OCI-LY1 (cell line): ENCODE measurements around the gene ZNF263.

Source experiments
- H2AFZ ChIP-seq: fragments of 200-600 bp; sonication (generic), shearing (Covaris generic); 2 replicates; pipeline ENCODE4 v1.6.0; 2014; ENCODE audit warnings: antibody characterized with exemption, mild to moderate bottlenecking, low read length
- H3F3A ChIP-seq: fragments of 200-600 bp; sonication (generic), shearing (Covaris generic); 2 replicates; pipeline ENCODE4 v1.6.0; 2014; ENCODE audit warnings: mild to moderate bottlenecking, antibody characterized with exemption, low read length, moderate library complexity; ENCODE audit not compliant: insufficient read depth
- H3K27ac ChIP-seq: fragments of 200-600 bp; sonication (generic); 2 replicates; pipeline ENCODE4 v1.5.1; 2014; ENCODE audit warnings: low read length, mixed run types, mild to moderate bottlenecking, low read depth; ENCODE audit not compliant: poor library complexity, severe bottlenecking
- H3K27me3 ChIP-seq: fragments of 200-600 bp; sonication (generic); 2 replicates; pipeline ENCODE4 v1.6.0; 2014; ENCODE audit warnings: antibody characterized with exemption, mild to moderate bottlenecking, low read length, moderate library complexity; ENCODE audit not compliant: insufficient read depth
- H3K36me3 ChIP-seq: fragments of 200-600 bp; sonication (generic); 2 replicates; pipeline ENCODE4 v1.6.1; 2014; ENCODE audit warnings: mild to moderate bottlenecking, antibody characterized with exemption, low read length, moderate library complexity, mixed read lengths; ENCODE audit not compliant: insufficient read depth
- H3K4me1 ChIP-seq: fragments of 200-600 bp; sonication (generic); 2 replicates; pipeline ENCODE4 v1.5.1; 2014; ENCODE audit warnings: mild to moderate bottlenecking, low read length, moderate library complexity; ENCODE audit not compliant: insufficient read depth, severe bottlenecking
- H3K4me2 ChIP-seq: fragments of 200-600 bp; sonication (generic), shearing (Covaris generic); 2 replicates; pipeline ENCODE4 v1.6.1; 2014; ENCODE audit warnings: low read length
- H3K4me3 ChIP-seq: fragments of 200-600 bp; sonication (generic); 2 replicates; pipeline ENCODE4 v1.5.1; 2014; ENCODE audit warnings: low read length, low read depth, mild to moderate bottlenecking, mixed read lengths; ENCODE audit not compliant: poor library complexity, severe bottlenecking
- H3K79me2 ChIP-seq: fragments of 200-600 bp; shearing (Covaris generic); 2 replicates; pipeline ENCODE4 v1.6.1; 2016; ENCODE audit warnings: mixed run types, low read length, mixed read lengths; ENCODE audit not compliant: insufficient read depth
- H3K9ac ChIP-seq: fragments of 200-600 bp; sonication (generic), shearing (Covaris generic); 2 replicates; pipeline ENCODE4 v1.6.1; 2014; ENCODE audit warnings: mild to moderate bottlenecking, low read length, mixed read lengths
- H3K9me2 ChIP-seq: fragments of 200-600 bp; sonication (generic), shearing (Covaris generic); 2 replicates; pipeline ENCODE4 v1.6.1; 2014; ENCODE audit warnings: low read depth, mild to moderate bottlenecking, low read length, mixed read lengths
- H3K9me3 ChIP-seq: fragments of 200-600 bp; shearing (Covaris generic); 2 replicates; pipeline ENCODE4 v1.6.1; 2014; ENCODE audit warnings: low read length, mixed read lengths
- H4K20me1 ChIP-seq: fragments of 200-600 bp; sonication (generic), shearing (Covaris generic); 2 replicates; pipeline ENCODE4 v1.6.0; 2016; ENCODE audit warnings: mild to moderate bottlenecking, low read length; ENCODE audit not compliant: insufficient read depth
- CTCF ChIP-seq: fragments of 200-600 bp; sonication (generic), shearing (Covaris generic); IDR thresholded peaks from 2 replicates; pipeline ENCODE4 v1.5.1; 2017; ENCODE audit warnings: mild to moderate bottlenecking, antibody characterized with exemption, low read length, moderate library complexity, mixed read lengths
- EZH2 ChIP-seq: fragments of 200-600 bp; sonication (generic), shearing (Covaris generic); IDR thresholded peaks from 2 replicates; pipeline ENCODE4 v1.8.0; 2017; ENCODE audit warnings: borderline replicate concordance, mixed run types, mild to moderate bottlenecking, antibody characterized with exemption, low read length, moderate library complexity, mixed read lengths

Gene ZNF263

DNA sequence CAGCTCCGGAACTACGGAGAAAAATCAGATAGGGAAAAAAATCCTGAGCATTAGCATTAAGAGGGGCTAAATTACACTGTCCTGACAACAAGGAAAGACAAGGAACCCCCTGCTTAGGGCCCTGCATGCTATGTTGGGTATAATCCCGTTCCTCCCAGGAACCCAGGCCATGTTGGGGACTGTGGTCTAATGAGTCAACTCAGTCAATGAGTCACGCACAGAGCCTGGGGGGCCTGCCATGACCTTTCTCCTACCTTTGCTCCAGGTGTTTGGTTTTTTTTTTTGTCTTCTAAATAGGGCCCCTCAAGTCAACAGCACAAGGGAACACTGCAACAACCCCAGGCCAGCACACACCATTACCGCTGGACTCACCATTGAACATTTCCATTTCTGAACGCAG is 39.4 kb upstream of the ZNF263 start:
- H3K4me3 ChIP-seq: no peak overlapping the region
- no peaks in the 10 kb centered on the region for H3K79me2 ChIP-seq
- no peaks in the 10 kb centered on the region for H3K4me1 ChIP-seq
- H3F3A ChIP-seq: no peaks in the 10 kb centered on the region
- H2AFZ ChIP-seq: no peak overlapping the region
- no peak for TF ChIP-seq EZH2
- no peaks in the 10 kb centered on the region; the same call in 1 of the 2 replicates for H3K27me3 ChIP-seq
- H4K20me1 ChIP-seq: no peaks in the 10 kb centered on the region
- H3K4me2 ChIP-seq: no peak overlapping the region
- no peak overlapping the region for H3K9ac ChIP-seq
- no peak overlapping the region for H3K27ac ChIP-seq
- H3K36me3 ChIP-seq: no peaks in the 10 kb centered on the region
- H3K9me3 ChIP-seq: no peaks in the 10 kb centered on the region
- no peaks in the 10 kb centered on the region for H3K9me2 ChIP-seq

GRCh38 chr16:3246002-3246401 is 37.3 kb upstream of the ZNF263 start:
- Histone ChIP-seq H4K20me1 (no peaks in the 10 kb centered on the region), H3F3A (no peaks in the 10 kb centered on the region), H3K36me3 (no peaks in the 10 kb centered on the region), H3K27ac (no peak overlapping the region), H3K4me1 (no peaks in the 10 kb centered on the region), H2AFZ (no peak overlapping the region), H3K27me3 (no peaks in the 10 kb centered on the region; the same call in 1 of the 2 replicates), H3K79me2 (no peaks in the 10 kb centered on the region), H3K4me2 (no peak overlapping the region), H3K9ac (no peak overlapping the region), H3K4me3 (no peak overlapping the region), H3K9me3 (no peaks in the 10 kb centered on the region), H3K9me2 (no peaks in the 10 kb centered on the region)
- TF ChIP-seq EZH2 (no peak), CTCF (no peak)

GRCh38 chr16:3246876-3247275 is 36.4 kb upstream of the ZNF263 start:
- H3F3A ChIP-seq: no peaks in the 10 kb centered on the region
- H4K20me1 ChIP-seq: no peaks in the 10 kb centered on the region
- H3K9me3 ChIP-seq: no peaks in the 10 kb centered on the region
- no peaks in the 10 kb centered on the region; the same call in 1 of the 2 replicates for H3K27me3 ChIP-seq
- H3K36me3 ChIP-seq: no peaks in the 10 kb centered on the region
- no peaks in the 10 kb centered on the region for H3K79me2 ChIP-seq
- TF ChIP-seq CTCF: no peak
- TF ChIP-seq EZH2: no peak
- no peak overlapping the region for H3K9ac ChIP-seq
- no peak overlapping the region for H3K4me2 ChIP-seq
- no peaks in the 10 kb centered on the region for H3K9me2 ChIP-seq
- no peak overlapping the region for H2AFZ ChIP-seq
- H3K4me1 ChIP-seq: no peaks in the 10 kb centered on the region
- no peak overlapping the region for H3K4me3 ChIP-seq
- H3K27ac ChIP-seq: no peak overlapping the region

GRCh38 chr16:3248596-3248995 is 34.7 kb upstream of the ZNF263 start:
- Histone ChIP-seq H3K27me3 (no peaks in the 10 kb centered on the region; the same call in 1 of the 2 replicates), H3K79me2 (no peaks in the 10 kb centered on the region), H2AFZ (no peak overlapping the region), H4K20me1 (no peaks in the 10 kb centered on the region), H3K9me2 (no peaks in the 10 kb centered on the region), H3K27ac (no peak overlapping the region), H3K36me3 (no peaks in the 10 kb centered on the region), H3K9ac (no peak overlapping the region), H3F3A (no peaks in the 10 kb centered on the region), H3K4me1 (no peaks in the 10 kb centered on the region), H3K4me2 (no peak overlapping the region), H3K9me3 (no peaks in the 10 kb centered on the region), H3K4me3 (no peak overlapping the region)
- no peak for TF ChIP-seq EZH2
- TF ChIP-seq CTCF: no peak
